H9 (cell line): ENCODE data around the gene ST3GAL5. TPM values are rescaled to one million over a fixed set of nuclear protein-coding genes. Genes with fewer than 3 reads are reported as not detected.

Experiments used
- DNase-seq: peaks from one replicate; pipeline ENCODE4 v3.0.0-alpha.2; 2017
- H2AFZ ChIP-seq: one replicate; pipeline ENCODE4 v1.6.1; 2013; ENCODE audit warnings: mild to moderate bottlenecking, low read length, control low read depth, moderate library complexity
- H2AK5ac ChIP-seq: 2 replicates; pipeline ENCODE4 v1.6.1; 2013; ENCODE audit warnings: low read length, control low read depth, mixed read lengths; ENCODE audit not compliant: insufficient read length
- H2BK120ac ChIP-seq: one replicate; pipeline ENCODE4 v1.6.1; 2013; ENCODE audit warnings: low read depth, mild to moderate bottlenecking, low read length, control low read depth, inconsistent platforms; ENCODE audit not compliant: poor library complexity, severe bottlenecking
- H2BK12ac ChIP-seq: 2 replicates; pipeline ENCODE4 v1.6.1; 2013; ENCODE audit warnings: low read length, control low read depth, mixed read lengths, low read depth; ENCODE audit not compliant: insufficient read length
- H2BK15ac ChIP-seq: 2 replicates; pipeline ENCODE4 v1.6.1; 2013; ENCODE audit warnings: low read depth, low read length, control low read depth
- H2BK20ac ChIP-seq: one replicate; pipeline ENCODE4 v1.6.1; 2013; ENCODE audit warnings: low read depth, mild to moderate bottlenecking, low read length, control low read depth, inconsistent platforms; ENCODE audit not compliant: poor library complexity, severe bottlenecking
- H2BK5ac ChIP-seq: 2 replicates; pipeline ENCODE4 v1.6.1; 2013; ENCODE audit warnings: low read length, control low read depth, mixed read lengths; ENCODE audit not compliant: insufficient read length
- H3K14ac ChIP-seq: 2 replicates; pipeline ENCODE4 v1.6.1; 2013; ENCODE audit warnings: low read length, control low read depth; ENCODE audit not compliant: insufficient read depth
- H3K18ac ChIP-seq: 2 replicates; pipeline ENCODE4 v1.6.1; 2013; ENCODE audit warnings: low read depth, mild to moderate bottlenecking, mixed read lengths, low read length, control low read depth; ENCODE audit not compliant: insufficient read length
- H3K23ac ChIP-seq: 2 replicates; pipeline ENCODE4 v1.6.1; 2013; ENCODE audit warnings: low read length, control low read depth, mixed read lengths, low read depth; ENCODE audit not compliant: insufficient read length
- H3K23me2 ChIP-seq: 2 replicates; pipeline ENCODE4 v1.6.1; 2013; ENCODE audit warnings: low read depth, mild to moderate bottlenecking, mixed read lengths, low read length, control low read depth; ENCODE audit not compliant: insufficient read length, poor library complexity, severe bottlenecking
- H3K27ac ChIP-seq: 2 replicates; pipeline ENCODE4 v1.5.1; 2013; ENCODE audit warnings: low read length, control low read depth, mixed read lengths, low read depth; ENCODE audit not compliant: insufficient read length
- H3K27me3 ChIP-seq: 2 replicates; pipeline ENCODE4 v1.6.1; 2013; ENCODE audit warnings: low read length, control low read depth, inconsistent platforms; ENCODE audit not compliant: insufficient read depth
- H3K4ac ChIP-seq: 2 replicates; pipeline ENCODE4 v1.6.1; 2013; ENCODE audit warnings: low read depth, mild to moderate bottlenecking, control low read depth, inconsistent platforms, low read length, moderate library complexity
- H3K4me1 ChIP-seq: 2 replicates; pipeline ENCODE4 v1.6.1; 2013; ENCODE audit warnings: low read length, control low read depth, inconsistent platforms; ENCODE audit not compliant: insufficient read depth
- H3K4me2 ChIP-seq: 2 replicates; pipeline ENCODE4 v1.6.1; 2013; ENCODE audit warnings: low read length, control low read depth, mixed read lengths; ENCODE audit not compliant: insufficient read length, insufficient read depth
- H3K56ac ChIP-seq: 2 replicates; pipeline ENCODE4 v1.6.1; 2013; ENCODE audit warnings: low read depth, mild to moderate bottlenecking, mixed read lengths, low read length, control low read depth; ENCODE audit not compliant: insufficient read length
- H3K79me1 ChIP-seq: 2 replicates; pipeline ENCODE4 v1.6.1; 2013; ENCODE audit warnings: low read depth, mild to moderate bottlenecking, moderate library complexity, low read length, control low read depth, inconsistent platforms; ENCODE audit not compliant: insufficient read depth, poor library complexity, severe bottlenecking
- H3K79me2 ChIP-seq: 2 replicates; pipeline ENCODE4 v1.6.1; 2013; ENCODE audit warnings: low read length, control low read depth, inconsistent platforms; ENCODE audit not compliant: insufficient read depth
- H3K9ac ChIP-seq: 2 replicates; pipeline ENCODE4 v1.6.1; 2013; ENCODE audit warnings: low read length, control low read depth, mixed read lengths; ENCODE audit not compliant: insufficient read length; ENCODE audit errors: extremely low read depth
- H3K9me3 ChIP-seq: one replicate; pipeline ENCODE4 v1.6.1; 2013; ENCODE audit warnings: low read depth, low read length, inconsistent platforms; ENCODE audit not compliant: control insufficient read depth
- H3T11ph ChIP-seq: one replicate; pipeline ENCODE4 v1.6.1; 2013; ENCODE audit warnings: mild to moderate bottlenecking, low read length, control low read depth, inconsistent platforms
- H4K20me1 ChIP-seq: one replicate; pipeline ENCODE4 v1.6.1; 2013; ENCODE audit not compliant: control insufficient read depth, insufficient read length, insufficient read depth
- H4K5ac ChIP-seq: 2 replicates; pipeline ENCODE4 v1.6.1; 2013; ENCODE audit warnings: low read depth, mild to moderate bottlenecking, mixed read lengths, low read length, control low read depth; ENCODE audit not compliant: insufficient read length
- H4K8ac ChIP-seq: replicated peaks from 2 replicates; pipeline ENCODE4 v1.6.1; 2013; ENCODE audit warnings: low read length, control low read depth, mixed read lengths, low read depth; ENCODE audit not compliant: insufficient read length
- H4K91ac ChIP-seq: 2 replicates; pipeline ENCODE4 v1.6.1; 2013; ENCODE audit warnings: low read depth, mild to moderate bottlenecking, moderate library complexity, mixed read lengths, low read length, control low read depth; ENCODE audit not compliant: insufficient read length
- H3K27ac Mint-ChIP-seq, 3 experiments: 2 replicates in 2 of 3; 3 replicates in 1 of 3; pipeline ENCODE4 v1.8.0; 2020 to 2021; ENCODE audit warnings: mixed read lengths in 3 of 3, mild to moderate bottlenecking in 1 of 3, moderate library complexity in 1 of 3
- H3K27me3 Mint-ChIP-seq: 2 replicates; pipeline ENCODE4 v1.8.0; 2021; ENCODE audit warnings: low read depth, mild to moderate bottlenecking, moderate library complexity, mixed read lengths
- H3K36me3 Mint-ChIP-seq, 3 experiments: 2 replicates in 2 of 3; 3 replicates in 1 of 3; pipeline ENCODE4 v1.8.0; 2020 to 2021; ENCODE audit warnings: low read depth in 3 of 3, mixed read lengths in 3 of 3; ENCODE audit not compliant: insufficient read depth in 1 of 3
- H3K4me1 Mint-ChIP-seq, 2 experiments: 2 replicates each; pipeline ENCODE4 v1.8.0; 2020; ENCODE audit warnings: mixed read lengths in 2 of 2
- H3K4me3 Mint-ChIP-seq, 2 experiments: 2 replicates in 1 of 2; 3 replicates in 1 of 2; pipeline ENCODE4 v1.8.0; 2020 to 2021; ENCODE audit warnings: mild to moderate bottlenecking in 2 of 2, mixed read lengths in 2 of 2, moderate library complexity in 1 of 2
- H3K9me3 Mint-ChIP-seq, 2 experiments: 2 replicates in 1 of 2; 3 replicates in 1 of 2; pipeline ENCODE4 v1.8.0; 2020; ENCODE audit warnings: mild to moderate bottlenecking in 2 of 2, mixed read lengths in 2 of 2, moderate library complexity in 1 of 2
- CTCF ChIP-seq: fragments of 200-600 bp; sonication (generic); conservative IDR thresholded peaks from 3 replicates; pipeline ENCODE4 v1.8.0; 2021; ENCODE audit warnings: antibody characterized with exemption, mild to moderate bottlenecking
- WGBS: extraction: QIAGEN DNeasy Blood & Tissue Kit; methylation state at CpG from one replicate; pipeline ENCODE4 v1.1.7; 2013; ENCODE audit warnings: missing lambda C conversion rate, low lambda C conversion rate, mixed read lengths; ENCODE audit not compliant: insufficient read length; ENCODE audit errors: extremely low coverage; 5-methylcytosine and 5-hydroxymethylcytosine counted together
- total RNA-seq: library from RNA; stranded (reverse); gene quantifications from 2 replicates; pipeline ENCODE4 v1.2.1, GENCODE V29; 2021

The ST3GAL5 gene
- total RNA-seq, 1 experiment from 2014 or later: 3.3 TPM

DNA sequence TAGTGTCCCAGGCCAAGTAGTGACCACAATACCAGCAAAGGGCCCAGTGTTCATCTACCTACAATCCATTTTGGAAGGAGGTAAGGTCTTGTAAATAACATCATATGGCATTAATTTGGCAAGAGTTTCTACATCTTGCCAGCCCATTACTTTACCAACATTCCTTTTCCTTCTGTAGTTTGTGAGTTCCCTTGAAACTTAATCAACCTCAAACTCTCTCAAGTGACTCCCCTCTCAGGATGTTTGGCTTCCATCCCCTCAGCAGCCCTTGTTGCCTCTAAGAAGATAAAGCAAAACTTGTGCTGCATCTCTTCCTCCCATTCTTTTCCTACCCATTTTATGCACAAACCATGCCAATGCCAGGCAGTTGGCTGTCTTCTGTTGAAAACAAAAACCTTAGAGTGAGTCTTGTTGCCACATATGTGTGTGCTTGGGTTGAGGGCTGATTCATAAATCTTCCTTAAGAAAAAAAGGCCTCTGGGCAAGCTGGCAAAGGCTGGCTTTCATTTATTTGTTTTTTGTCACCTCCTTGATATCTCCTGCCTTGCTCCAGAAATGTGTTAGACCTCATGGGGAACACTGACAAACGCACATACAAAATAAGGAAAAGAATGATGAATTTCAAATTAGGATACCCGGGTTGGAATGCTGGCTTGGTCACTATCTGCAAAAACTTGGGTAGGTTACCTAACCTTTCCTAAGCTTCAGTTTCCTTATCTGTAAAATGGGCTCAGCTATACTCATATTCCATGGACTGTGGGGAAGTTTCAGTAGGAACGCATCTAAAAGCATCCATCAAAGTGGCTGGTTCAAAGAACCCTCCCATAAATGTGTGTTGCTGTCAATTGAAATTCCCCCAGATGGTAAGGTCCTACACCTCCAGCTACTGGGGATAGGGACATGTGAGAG is 29.4 kb upstream of the ST3GAL5 start:
- no peak overlapping the region for H3K14ac ChIP-seq
- Mint-ChIP-seq H3K27me3 (no peaks in the 10 kb centered on the region), H3K4me1 (peaks cover 5% of the 10 kb centered on the region in 2 experiments; a peak in 2 of 4 replicates), H3K9me3 (no peaks in the 10 kb centered on the region), H3K36me3 (no peaks in the 10 kb centered on the region; a peak in 1 of 7 replicates), H3K27ac (no peak overlapping the region), H3K4me3 (no peak overlapping the region)
- no peak overlapping the region for H4K5ac ChIP-seq
- no peak overlapping the region for H3K9ac ChIP-seq
- WGBS: no CpG with 5 or more reads among the region's 3 CpGs
- H4K8ac ChIP-seq: no peak overlapping the region
- no peak overlapping the region for H3K56ac ChIP-seq
- H3K9me3 ChIP-seq: no peaks in the 10 kb centered on the region
- DNase-seq: no peak
- no peak overlapping the region for H3K27ac ChIP-seq
- H3K4ac ChIP-seq: no peak overlapping the region
- no peak overlapping the region for H2BK5ac ChIP-seq
- no peak for TF ChIP-seq CTCF
- no peak overlapping the region for H4K91ac ChIP-seq
- H2BK12ac ChIP-seq: no peak overlapping the region
- no peaks in the 10 kb centered on the region for H3K4me1 ChIP-seq
- no peaks in the 10 kb centered on the region for H3K23me2 ChIP-seq
- no peak overlapping the region for H2BK15ac ChIP-seq
- H2BK20ac ChIP-seq: no peak overlapping the region
- H3K27me3 ChIP-seq: no peaks in the 10 kb centered on the region
- H4K20me1 ChIP-seq: no peaks in the 10 kb centered on the region
- no peaks in the 10 kb centered on the region for H3K79me2 ChIP-seq
- H3K23ac ChIP-seq: no peak overlapping the region
- H2AK5ac ChIP-seq: no peak overlapping the region
- no peak overlapping the region for H3K4me2 ChIP-seq
- no peaks in the 10 kb centered on the region for H3K79me1 ChIP-seq
- H3K18ac ChIP-seq: no peak overlapping the region
- H2AFZ ChIP-seq: no peak overlapping the region
- no peak overlapping the region for H2BK120ac ChIP-seq
- no peak overlapping the region for H3T11ph ChIP-seq
